NCI-H226 (cell line): ENCODE measurements around the gene S100A10.
A peak's percentile ranks its signal among the peaks of the same experiment; 100 is the strongest.

Source experiments
- DNase-seq: peaks from one replicate; pipeline ENCODE4 v3.0.0-alpha.2; 2015

The S100A10 gene

GRCh38 chr1:152009691-152010090, 16.0 kb upstream of the S100A10 start:
- DNase-seq: no peak

GRCh38 chr1:152007047-152007446, 13.4 kb upstream of the S100A10 start:
- DNase-seq: no peak

- no peak for DNase-seq
These were observed 11.8 kb upstream of the S100A10 start for GRCh38 chr1:152005360-152005912.

- peak; percentile 13 for DNase-seq
These were observed 10.3 kb upstream of the S100A10 start for GRCh38 chr1:152003846-152004442.

- DNase-seq: no peak
These were observed 9.3 kb upstream of the S100A10 start for GRCh38 chr1:152002960-152003359.

GRCh38 chr1:152001631-152002584, 8.2 kb upstream of the S100A10 start:
- DNase-seq: peak; percentile 94

GRCh38 chr1:152000964-152001630, 7.4 kb upstream of the S100A10 start:
- no peak for DNase-seq

- peak; percentile 74 for DNase-seq
These were observed 5.1 kb upstream of the S100A10 start for GRCh38 chr1:151998611-151999362.

GRCh38 chr1:151997284-151997570, 3.6 kb upstream of the S100A10 start:
- DNase-seq: no peak

GRCh38 chr1:151995774-151996173, 2.1 kb upstream of the S100A10 start:
- DNase-seq: peak; percentile 46

GRCh38 chr1:151994956-151995355, 1.3 kb upstream of the S100A10 start:
- DNase-seq: peak; percentile 96

GRCh38 chr1:151993084-151993733, 450 bp downstream of the S100A10 start:
- no peak for DNase-seq

GRCh38 chr1:151992303-151993083, 1.2 kb downstream of the S100A10 start:
- peak; percentile 100 for DNase-seq

- peak; percentile 33 for DNase-seq
These were observed 1.9 kb downstream of the S100A10 start for GRCh38 chr1:151991663-151992302.

GRCh38 chr1:151990856-151991198, 2.8 kb downstream of the S100A10 start:
- peak; percentile 43 for DNase-seq

GRCh38 chr1:151990058-151990855, 3.4 kb downstream of the S100A10 start:
- no peak for DNase-seq

GRCh38 chr1:151989211-151989862, 4.3 kb downstream of the S100A10 start:
- DNase-seq: peak; percentile 92

- DNase-seq: peak; percentile 99
These were observed 5.2 kb downstream of the S100A10 start for GRCh38 chr1:151988405-151988923.

GRCh38 chr1:151986501-151987190, 7.0 kb downstream of the S100A10 start:
- DNase-seq: peak; percentile 38
